ENCODE data around the gene PMFBP1.

Gene PMFBP1

GRCh38 chr16:72179204-72179970 lies 7.4 kb upstream of the PMFBP1 start:
- no peak for DNase-seq (ENCODE audit: extremely low spot score)
- ChIA-PET CTCF (interaction anchor here (0.9 kb wide), 1 partner anchor 10 kb away, joined by 3 read pairs; no protein-coding TSS in a partner anchor), POLR2A (no interaction called here)
- TF ChIP-seq CTCF (IDR thresholded peaks at IDR 0.05; ENCODE audit: control extremely low read depth, extremely low read depth, low read depth, missing control alignments) = no peak

- DNase-seq (ENCODE audit: extremely low spot score) = no peak
- no peak for TF ChIP-seq CTCF (IDR thresholded peaks at IDR 0.05; ENCODE audit: control extremely low read depth, extremely low read depth, low read depth, missing control alignments)
- ChIA-PET CTCF (interaction anchor here (1.4 kb wide), 1 partner anchor 225 kb away, joined by 3 read pairs; no protein-coding TSS in a partner anchor), POLR2A (no interaction called here)
These were observed 2.8 kb upstream of the PMFBP1 start for GRCh38 chr16:72174726-72175125.

- POLR2A ChIA-PET = no interaction called here
- CTCF ChIA-PET = interaction anchor here (1.4 kb wide), 1 partner anchor 226 kb away, joined by 3 read pairs; no protein-coding TSS in a partner anchor
- DNase-seq (ENCODE audit: extremely low spot score) = no peak
- TF ChIP-seq CTCF (IDR thresholded peaks at IDR 0.05; ENCODE audit: control extremely low read depth, extremely low read depth, low read depth, missing control alignments) = no peak
These were observed 2.0 kb upstream of the PMFBP1 start for GRCh38 chr16:72173997-72174396.

GRCh38 chr16:72171236-72171635 lies 719 bp downstream of the PMFBP1 start:
- ChIA-PET CTCF (interaction anchor here (1.1 to 1.7 kb wide), 3 partner anchors 11 to 21 kb away, joined by 3 to 5 read pairs (median 4); no protein-coding TSS in a partner anchor), POLR2A (no interaction called here)
- no peak for TF ChIP-seq CTCF (IDR thresholded peaks at IDR 0.05; ENCODE audit: control extremely low read depth, extremely low read depth, low read depth, missing control alignments)
- DNase-seq (ENCODE audit: extremely low spot score) = no peak

- POLR2A ChIA-PET = no interaction called here
- no peak for DNase-seq (ENCODE audit: extremely low spot score)
- CTCF ChIA-PET = interaction anchor here (1.0 kb wide), 1 partner anchor 17 kb away, joined by 3 read pairs; no protein-coding TSS in a partner anchor
- no peak for TF ChIP-seq CTCF (IDR thresholded peaks at IDR 0.05; ENCODE audit: control extremely low read depth, extremely low read depth, low read depth, missing control alignments)
These were observed 2.2 kb downstream of the PMFBP1 start for GRCh38 chr16:72169708-72170107.

GRCh38 chr16:72168365-72168764 lies 3.6 kb downstream of the PMFBP1 start:
- POLR2A ChIA-PET = no interaction called here
- TF ChIP-seq CTCF (IDR thresholded peaks at IDR 0.05; ENCODE audit: control extremely low read depth, extremely low read depth, low read depth, missing control alignments) = no peak
- CTCF ChIA-PET = interaction anchor here (1.0 kb wide), 1 partner anchor 44 kb away, joined by 6 read pairs; no protein-coding TSS in a partner anchor
- no peak for DNase-seq (ENCODE audit: extremely low spot score)

Data from GM10248 (cell line).